H9 (cell line): ENCODE results near the gene SLC25A24. TPM values are rescaled to one million over a fixed set of nuclear protein-coding genes. Genes with fewer than 3 reads are reported as not detected.
"Not testable (repeated sequence)": the region's sequence is repeated elsewhere in the genome, so short reads cannot be mapped to it uniquely, and the experiment has no call there.

ENCODE experiments used
- DNase-seq: peaks from one replicate; pipeline ENCODE4 v3.0.0-alpha.2; 2017
- H2AFZ ChIP-seq: one replicate; pipeline ENCODE4 v1.6.1; 2013; ENCODE audit warnings: mild to moderate bottlenecking, low read length, control low read depth, moderate library complexity
- H2AK5ac ChIP-seq: 2 replicates; pipeline ENCODE4 v1.6.1; 2013; ENCODE audit warnings: low read length, control low read depth, mixed read lengths; ENCODE audit not compliant: insufficient read length
- H2BK120ac ChIP-seq: one replicate; pipeline ENCODE4 v1.6.1; 2013; ENCODE audit warnings: low read depth, mild to moderate bottlenecking, low read length, control low read depth, inconsistent platforms; ENCODE audit not compliant: poor library complexity, severe bottlenecking
- H2BK12ac ChIP-seq: 2 replicates; pipeline ENCODE4 v1.6.1; 2013; ENCODE audit warnings: low read length, control low read depth, mixed read lengths, low read depth; ENCODE audit not compliant: insufficient read length
- H2BK15ac ChIP-seq: 2 replicates; pipeline ENCODE4 v1.6.1; 2013; ENCODE audit warnings: low read depth, low read length, control low read depth
- H2BK20ac ChIP-seq: one replicate; pipeline ENCODE4 v1.6.1; 2013; ENCODE audit warnings: low read depth, mild to moderate bottlenecking, low read length, control low read depth, inconsistent platforms; ENCODE audit not compliant: poor library complexity, severe bottlenecking
- H2BK5ac ChIP-seq: 2 replicates; pipeline ENCODE4 v1.6.1; 2013; ENCODE audit warnings: low read length, control low read depth, mixed read lengths; ENCODE audit not compliant: insufficient read length
- H3K14ac ChIP-seq: 2 replicates; pipeline ENCODE4 v1.6.1; 2013; ENCODE audit warnings: low read length, control low read depth; ENCODE audit not compliant: insufficient read depth
- H3K18ac ChIP-seq: 2 replicates; pipeline ENCODE4 v1.6.1; 2013; ENCODE audit warnings: low read depth, mild to moderate bottlenecking, mixed read lengths, low read length, control low read depth; ENCODE audit not compliant: insufficient read length
- H3K23ac ChIP-seq: 2 replicates; pipeline ENCODE4 v1.6.1; 2013; ENCODE audit warnings: low read length, control low read depth, mixed read lengths, low read depth; ENCODE audit not compliant: insufficient read length
- H3K23me2 ChIP-seq: 2 replicates; pipeline ENCODE4 v1.6.1; 2013; ENCODE audit warnings: low read depth, mild to moderate bottlenecking, mixed read lengths, low read length, control low read depth; ENCODE audit not compliant: insufficient read length, poor library complexity, severe bottlenecking
- H3K27ac ChIP-seq: 2 replicates; pipeline ENCODE4 v1.5.1; 2013; ENCODE audit warnings: low read length, control low read depth, mixed read lengths, low read depth; ENCODE audit not compliant: insufficient read length
- H3K27me3 ChIP-seq: 2 replicates; pipeline ENCODE4 v1.6.1; 2013; ENCODE audit warnings: low read length, control low read depth, inconsistent platforms; ENCODE audit not compliant: insufficient read depth
- H3K4ac ChIP-seq: 2 replicates; pipeline ENCODE4 v1.6.1; 2013; ENCODE audit warnings: low read depth, mild to moderate bottlenecking, control low read depth, inconsistent platforms, low read length, moderate library complexity
- H3K4me1 ChIP-seq: 2 replicates; pipeline ENCODE4 v1.6.1; 2013; ENCODE audit warnings: low read length, control low read depth, inconsistent platforms; ENCODE audit not compliant: insufficient read depth
- H3K4me2 ChIP-seq: 2 replicates; pipeline ENCODE4 v1.6.1; 2013; ENCODE audit warnings: low read length, control low read depth, mixed read lengths; ENCODE audit not compliant: insufficient read length, insufficient read depth
- H3K56ac ChIP-seq: 2 replicates; pipeline ENCODE4 v1.6.1; 2013; ENCODE audit warnings: low read depth, mild to moderate bottlenecking, mixed read lengths, low read length, control low read depth; ENCODE audit not compliant: insufficient read length
- H3K79me1 ChIP-seq: 2 replicates; pipeline ENCODE4 v1.6.1; 2013; ENCODE audit warnings: low read depth, mild to moderate bottlenecking, moderate library complexity, low read length, control low read depth, inconsistent platforms; ENCODE audit not compliant: insufficient read depth, poor library complexity, severe bottlenecking
- H3K79me2 ChIP-seq: 2 replicates; pipeline ENCODE4 v1.6.1; 2013; ENCODE audit warnings: low read length, control low read depth, inconsistent platforms; ENCODE audit not compliant: insufficient read depth
- H3K9ac ChIP-seq: 2 replicates; pipeline ENCODE4 v1.6.1; 2013; ENCODE audit warnings: low read length, control low read depth, mixed read lengths; ENCODE audit not compliant: insufficient read length; ENCODE audit errors: extremely low read depth
- H3K9me3 ChIP-seq: one replicate; pipeline ENCODE4 v1.6.1; 2013; ENCODE audit warnings: low read depth, low read length, inconsistent platforms; ENCODE audit not compliant: control insufficient read depth
- H3T11ph ChIP-seq: one replicate; pipeline ENCODE4 v1.6.1; 2013; ENCODE audit warnings: mild to moderate bottlenecking, low read length, control low read depth, inconsistent platforms
- H4K20me1 ChIP-seq: one replicate; pipeline ENCODE4 v1.6.1; 2013; ENCODE audit not compliant: control insufficient read depth, insufficient read length, insufficient read depth
- H4K5ac ChIP-seq: 2 replicates; pipeline ENCODE4 v1.6.1; 2013; ENCODE audit warnings: low read depth, mild to moderate bottlenecking, mixed read lengths, low read length, control low read depth; ENCODE audit not compliant: insufficient read length
- H4K8ac ChIP-seq: replicated peaks from 2 replicates; pipeline ENCODE4 v1.6.1; 2013; ENCODE audit warnings: low read length, control low read depth, mixed read lengths, low read depth; ENCODE audit not compliant: insufficient read length
- H4K91ac ChIP-seq: 2 replicates; pipeline ENCODE4 v1.6.1; 2013; ENCODE audit warnings: low read depth, mild to moderate bottlenecking, moderate library complexity, mixed read lengths, low read length, control low read depth; ENCODE audit not compliant: insufficient read length
- H3K27ac Mint-ChIP-seq, 3 experiments: 2 replicates in 2 of 3; 3 replicates in 1 of 3; pipeline ENCODE4 v1.8.0; 2020 to 2021; ENCODE audit warnings: mixed read lengths in 3 of 3, mild to moderate bottlenecking in 1 of 3, moderate library complexity in 1 of 3
- H3K27me3 Mint-ChIP-seq: 2 replicates; pipeline ENCODE4 v1.8.0; 2021; ENCODE audit warnings: low read depth, mild to moderate bottlenecking, moderate library complexity, mixed read lengths
- H3K36me3 Mint-ChIP-seq, 3 experiments: 2 replicates in 2 of 3; 3 replicates in 1 of 3; pipeline ENCODE4 v1.8.0; 2020 to 2021; ENCODE audit warnings: low read depth in 3 of 3, mixed read lengths in 3 of 3; ENCODE audit not compliant: insufficient read depth in 1 of 3
- H3K4me1 Mint-ChIP-seq, 2 experiments: 2 replicates each; pipeline ENCODE4 v1.8.0; 2020; ENCODE audit warnings: mixed read lengths in 2 of 2
- H3K4me3 Mint-ChIP-seq, 2 experiments: 2 replicates in 1 of 2; 3 replicates in 1 of 2; pipeline ENCODE4 v1.8.0; 2020 to 2021; ENCODE audit warnings: mild to moderate bottlenecking in 2 of 2, mixed read lengths in 2 of 2, moderate library complexity in 1 of 2
- H3K9me3 Mint-ChIP-seq, 2 experiments: 2 replicates in 1 of 2; 3 replicates in 1 of 2; pipeline ENCODE4 v1.8.0; 2020; ENCODE audit warnings: mild to moderate bottlenecking in 2 of 2, mixed read lengths in 2 of 2, moderate library complexity in 1 of 2
- CTCF ChIP-seq: fragments of 200-600 bp; sonication (generic); conservative IDR thresholded peaks from 3 replicates; pipeline ENCODE4 v1.8.0; 2021; ENCODE audit warnings: antibody characterized with exemption, mild to moderate bottlenecking
- WGBS: extraction: QIAGEN DNeasy Blood & Tissue Kit; methylation state at CpG from one replicate; pipeline ENCODE4 v1.1.7; 2013; ENCODE audit warnings: missing lambda C conversion rate, low lambda C conversion rate, mixed read lengths; ENCODE audit not compliant: insufficient read length; ENCODE audit errors: extremely low coverage; 5-methylcytosine and 5-hydroxymethylcytosine counted together
- total RNA-seq: library from RNA; stranded (reverse); gene quantifications from 2 replicates; pipeline ENCODE4 v1.2.1, GENCODE V29; 2021

The SLC25A24 gene
- total RNA-seq, 1 experiment from 2014 or later = 35.1 TPM

GRCh38 chr1:108149796-108150467, 50.2 kb downstream of the SLC25A24 start:
- Histone ChIP-seq H4K91ac (no peak overlapping the region), H3K9me3 (no peaks in the 10 kb centered on the region), H2BK12ac (no peak overlapping the region), H3K18ac (no peak overlapping the region), H3K4ac (no peak overlapping the region), H3K9ac (no peak overlapping the region), H4K8ac (no peak overlapping the region), H3K27ac (no peak overlapping the region), H3K23me2 (no peaks in the 10 kb centered on the region), H4K20me1 (no peaks in the 10 kb centered on the region), H2AK5ac (no peak overlapping the region), H3K56ac (no peak overlapping the region), H2BK120ac (no peak overlapping the region), H3K79me2 (no peaks in the 10 kb centered on the region), H4K5ac (no peak overlapping the region), H2AFZ (no peak overlapping the region), H3K4me1 (no peaks in the 10 kb centered on the region), H3K27me3 (no peaks in the 10 kb centered on the region), H3K14ac (no peak overlapping the region), H3T11ph (no peak overlapping the region), H3K4me2 (no peak overlapping the region), H2BK5ac (no peak overlapping the region), H2BK20ac (no peak overlapping the region), H3K23ac (no peak overlapping the region), H3K79me1 (no peaks in the 10 kb centered on the region), H2BK15ac (no peak overlapping the region)
- peaks cover 0 to 7% of the 10 kb centered on the region in 2 experiments; a peak in 4 of 5 replicates for H3K9me3 Mint-ChIP-seq
- WGBS = no CpG with 5 or more reads among the region's 3 CpGs
- no peak overlapping the region for H3K4me3 Mint-ChIP-seq
- no peaks in the 10 kb centered on the region for H3K4me1 Mint-ChIP-seq
- no peak for DNase-seq
- no peaks in the 10 kb centered on the region for H3K27me3 Mint-ChIP-seq
- TF ChIP-seq CTCF = no peak
- no peak overlapping the region for H3K27ac Mint-ChIP-seq
- H3K36me3 Mint-ChIP-seq = peaks cover 17 to 51% (median 39%) of the 10 kb centered on the region in 3 experiments

GRCh38 chr1:108144569-108144968, 55.6 kb downstream of the SLC25A24 start:
- not testable (repeated sequence) for H3K27me3 ChIP-seq, H3K4ac ChIP-seq, H2AFZ ChIP-seq, H2AK5ac ChIP-seq, H3K56ac ChIP-seq, H3K4me3 Mint-ChIP-seq, H2BK12ac ChIP-seq, H3K27me3 Mint-ChIP-seq, H3K79me1 ChIP-seq, H3K9me3 ChIP-seq, H3T11ph ChIP-seq, H3K18ac ChIP-seq, H4K20me1 ChIP-seq, H2BK15ac ChIP-seq, H3K4me2 ChIP-seq, H3K23me2 ChIP-seq, H3K27ac ChIP-seq, H3K4me1 ChIP-seq, H4K5ac ChIP-seq, H3K79me2 ChIP-seq, H3K4me1 Mint-ChIP-seq, H3K27ac Mint-ChIP-seq, DNase-seq, H2BK20ac ChIP-seq, H3K9me3 Mint-ChIP-seq, H4K8ac ChIP-seq, H4K91ac ChIP-seq, H3K23ac ChIP-seq, H3K9ac ChIP-seq, H2BK120ac ChIP-seq, H2BK5ac ChIP-seq, H3K14ac ChIP-seq
- peaks cover 21 to 78% (median 55%) of the 10 kb centered on the region in 3 experiments for H3K36me3 Mint-ChIP-seq
- WGBS = no CpG with 5 or more reads among the region's 1 CpG
